Prostate gland (tissue), 2 donors: ENCODE measurements around the gene PLAC8. TPM values are rescaled to one million over a fixed set of nuclear protein-coding genes. Genes with fewer than 3 reads are reported as not detected.
"Not testable (repeated sequence)": the region's sequence is repeated elsewhere in the genome, so short reads cannot be mapped to it uniquely, and the experiment has no call there.

Source experiments
- DNase-seq: peaks from one replicate; pipeline ENCODE4 v3.0.0-alpha.2; 2019; ENCODE audit warnings: low spot score
- H3K27ac ChIP-seq, 2 donors: fragments of 200-600 bp; sonication (generic); 2 replicates each; pipeline ENCODE4 v1.5.1; 2017 to 2019
- H3K27me3 ChIP-seq: fragments of 200-600 bp; sonication (generic); replicated peaks from 2 replicates; pipeline ENCODE4 v1.5.1; 2019; ENCODE audit not compliant: insufficient read depth
- H3K36me3 ChIP-seq, 2 donors: fragments of 200-600 bp; sonication (generic); 1 replicate in 1 of 2; 2 replicates in 1 of 2; pipeline versions ENCODE4 v1.5.1 to v1.8.1; 2017 to 2019
- H3K4me1 ChIP-seq: fragments of 200-600 bp; sonication (generic); replicated peaks from 2 replicates; pipeline ENCODE4 v1.5.1; 2019
- H3K4me3 ChIP-seq, 2 donors: fragments of 200-600 bp; sonication (generic); 2 replicates each; pipeline ENCODE4 v1.5.1; 2017 to 2019
- H3K9me3 ChIP-seq: fragments of 200-600 bp; sonication (generic); 2 replicates; pipeline ENCODE4 v1.5.1; 2017
- CTCF ChIP-seq, 4 experiments: fragments of 200-600 bp in 2 of 4; fragments of 450-650 bp in 2 of 4; sonication (generic) in 2 of 4; IDR thresholded peaks; 1 replicate in 3 of 4; 2 replicates in 1 of 4; pipeline ENCODE4 v1.5.1; 2016 to 2019; ENCODE audit warnings: antibody characterized with exemption in 4 of 4, mild to moderate bottlenecking in 2 of 4, moderate library complexity in 2 of 4
- POLR2A ChIP-seq: fragments of 450-650 bp; IDR thresholded peaks from one replicate; pipeline ENCODE4 v1.6.1; 2016; ENCODE audit warnings: antibody characterized with exemption, mild to moderate bottlenecking
- POLR2AphosphoS5 ChIP-seq: sonication (generic); formaldehyde crosslinking; IDR thresholded peaks from one replicate; pipeline ENCODE4 v1.6.1; 2017; ENCODE audit warnings: antibody characterized with exemption
- WGBS: methylation state at CpG from one replicate; pipeline ENCODE4 v1.1.5; 2018; 5-methylcytosine and 5-hydroxymethylcytosine counted together
- intact Hi-C: fragments of 100-400 bp; cut with DNase I; formaldehyde crosslinking; loops from one replicate; pipeline ENCODE4 v1.14.2; 2022
- total RNA-seq, 2 donors: library from RNA; depleted of rRNA; stranded (reverse); fragments of >200 nt; gene quantifications; one replicate each; pipeline ENCODE4 v1.1.0, GENCODE V29; 2016

The PLAC8 gene
- total RNA-seq, 2 donors from 2014 or later = 2.6 to 3.9 TPM

- TF ChIP-seq POLR2A (no peak), POLR2AphosphoS5 (no peak), CTCF (IDR thresholded peaks at IDR 0.05) (no peak)
- no peaks in the 10 kb centered on the region for H3K27me3 ChIP-seq
- no peaks in the 10 kb centered on the region for H3K9me3 ChIP-seq
- no peak overlapping the region for H3K4me3 ChIP-seq
- no peaks in the 10 kb centered on the region for H3K36me3 ChIP-seq
- WGBS = 81% methylated on average over 2 of the region's 2 CpGs
- intact Hi-C loops = no loop called here
- no peak for DNase-seq
- no peak overlapping the region for H3K27ac ChIP-seq
- no peaks in the 10 kb centered on the region for H3K4me1 ChIP-seq
Observed at GRCh38 chr4:83096397-83096796, 18.1 kb downstream of the PLAC8 start.

- DNase-seq = no peak
- 65% methylated on average over 6 of the region's 6 CpGs for WGBS
- no peaks in the 10 kb centered on the region for H3K36me3 ChIP-seq
- no peaks in the 10 kb centered on the region for H3K27me3 ChIP-seq
- no peak overlapping the region for H3K4me3 ChIP-seq
- no peaks in the 10 kb centered on the region for H3K4me1 ChIP-seq
- intact Hi-C loops = no loop called here
- no peaks in the 10 kb centered on the region for H3K9me3 ChIP-seq
- no peak for TF ChIP-seq POLR2A
- no peak for TF ChIP-seq CTCF (IDR thresholded peaks at IDR 0.05)
- no peak overlapping the region for H3K27ac ChIP-seq
Observed at GRCh38 chr4:83093060-83093640, 21.4 kb downstream of the PLAC8 start.

GRCh38 chr4:83089410-83090157 lies 24.9 kb downstream of the PLAC8 start:
- no peak overlapping the region for H3K4me3 ChIP-seq
- H3K27ac ChIP-seq = no peak overlapping the region
- intact Hi-C loops = no loop called here
- no peaks in the 10 kb centered on the region for H3K27me3 ChIP-seq
- no peak for DNase-seq
- H3K9me3 ChIP-seq = no peaks in the 10 kb centered on the region
- 86% methylated on average over 2 of the region's 2 CpGs for WGBS
- H3K36me3 ChIP-seq = no peaks in the 10 kb centered on the region
- no peaks in the 10 kb centered on the region for H3K4me1 ChIP-seq
- TF ChIP-seq CTCF (IDR thresholded peaks at IDR 0.05) = no peak
- TF ChIP-seq POLR2AphosphoS5 = no peak
- TF ChIP-seq POLR2A = no peak

GRCh38 chr4:83084956-83085355 lies 29.6 kb downstream of the PLAC8 start:
- H3K27ac ChIP-seq, intact Hi-C loops, DNase-seq, H3K4me1 ChIP-seq, H3K4me3 ChIP-seq, H3K9me3 ChIP-seq, H3K27me3 ChIP-seq, H3K36me3 ChIP-seq: not testable (repeated sequence)
- WGBS = 83% methylated on average over 12 of the region's 12 CpGs

GRCh38 chr4:83083925-83084475 lies 30.5 kb downstream of the PLAC8 start:
- DNase-seq = no peak
- 64% methylated on average over 10 of the region's 11 CpGs for WGBS
- Histone ChIP-seq H3K27ac (no peak overlapping the region), H3K4me1 (no peaks in the 10 kb centered on the region), H3K9me3 (no peaks in the 10 kb centered on the region), H3K27me3 (no peaks in the 10 kb centered on the region), H3K36me3 (no peaks in the 10 kb centered on the region), H3K4me3 (no peak overlapping the region)
- TF ChIP-seq CTCF (IDR thresholded peaks at IDR 0.05) (no peak), POLR2A (no peak), POLR2AphosphoS5 (no peak)
- intact Hi-C loops = no loop called here
